NCI-H2196 (cell line): ENCODE measurements around the gene TIGD2.
A peak's percentile ranks its signal among the peaks of the same experiment; 100 is the strongest.
"Not testable (repeated sequence)": the region's sequence is repeated elsewhere in the genome, so short reads cannot be mapped to it uniquely, and the experiment has no call there.

Experiments used
- DNase-seq: peaks from one replicate; lab custom pipeline; 2025; ENCODE audit not compliant: unreplicated experiment; lab: John Stamatoyannopoulos, UW

TIGD2 gene

DNA sequence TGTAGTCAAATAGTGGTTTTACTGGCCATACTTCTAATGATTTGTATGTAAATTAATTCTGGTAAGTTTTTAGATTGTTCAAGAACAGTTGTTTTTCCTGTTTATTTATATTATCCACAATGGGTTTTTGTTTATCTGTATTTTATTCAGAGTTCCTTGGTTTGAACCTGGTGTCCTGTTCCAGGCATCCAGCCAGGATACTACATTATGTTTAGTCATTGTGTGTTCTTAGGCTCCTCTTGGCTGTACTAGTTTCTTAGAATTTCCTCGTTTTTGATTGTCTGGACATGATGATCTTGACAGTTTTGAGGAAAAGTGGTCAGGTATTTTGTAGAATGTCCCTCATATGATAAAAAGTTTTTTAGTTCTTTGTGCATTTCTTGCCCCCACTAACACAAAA, 7.8 kb downstream of the TIGD2 start:
- DNase-seq, result no peak

DNA sequence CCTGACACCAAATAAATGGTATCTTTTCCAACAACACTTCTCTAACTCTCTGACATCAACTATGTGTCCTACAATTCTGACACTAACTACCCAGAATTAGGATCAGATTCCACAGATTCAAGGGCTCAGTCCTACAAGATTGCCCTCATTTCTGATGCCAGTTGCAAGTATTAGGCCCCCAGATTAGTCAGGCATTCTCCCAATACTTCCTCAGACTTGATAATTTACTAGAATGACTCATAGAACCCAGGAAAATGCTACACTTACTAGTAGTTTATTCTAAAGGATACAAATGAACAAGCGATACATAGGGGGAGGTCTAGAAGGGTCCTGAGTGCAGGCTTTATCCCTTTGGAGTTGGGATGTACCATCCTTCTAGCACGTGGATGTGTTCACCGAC, 8.5 kb downstream of the TIGD2 start:
- no peak for DNase-seq

DNA sequence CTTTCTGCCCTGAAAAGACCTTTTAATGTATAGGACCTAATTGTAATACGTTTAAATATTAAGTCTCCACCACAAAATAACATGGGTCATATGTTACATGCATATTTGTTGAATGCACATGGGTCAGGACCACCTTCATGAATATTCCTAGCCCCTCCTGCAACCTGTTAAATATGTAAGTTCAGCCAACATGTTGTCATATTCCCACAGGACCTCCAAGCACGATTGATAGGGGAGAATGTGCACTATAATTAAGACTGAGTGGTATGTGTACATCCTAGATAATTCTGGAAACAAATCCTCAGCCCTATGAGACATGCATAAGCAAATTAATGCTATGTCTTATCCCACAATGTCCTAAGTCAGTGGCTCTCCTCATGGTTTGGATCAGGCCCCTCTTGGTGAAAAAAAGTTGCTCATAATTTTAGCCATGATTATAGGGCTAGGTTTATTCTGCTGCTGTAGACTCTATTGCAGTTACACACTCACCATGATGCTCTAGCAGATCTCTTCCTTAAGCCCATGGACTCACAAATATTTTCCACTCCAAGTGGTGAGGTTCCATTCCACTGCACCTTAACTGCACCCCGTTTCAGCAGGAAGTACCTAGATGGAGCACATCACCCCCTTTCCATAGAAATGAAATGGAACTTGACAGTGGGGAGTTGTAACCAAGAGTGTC, 10.2 kb downstream of the TIGD2 start:
- DNase-seq, result no peak

DNA sequence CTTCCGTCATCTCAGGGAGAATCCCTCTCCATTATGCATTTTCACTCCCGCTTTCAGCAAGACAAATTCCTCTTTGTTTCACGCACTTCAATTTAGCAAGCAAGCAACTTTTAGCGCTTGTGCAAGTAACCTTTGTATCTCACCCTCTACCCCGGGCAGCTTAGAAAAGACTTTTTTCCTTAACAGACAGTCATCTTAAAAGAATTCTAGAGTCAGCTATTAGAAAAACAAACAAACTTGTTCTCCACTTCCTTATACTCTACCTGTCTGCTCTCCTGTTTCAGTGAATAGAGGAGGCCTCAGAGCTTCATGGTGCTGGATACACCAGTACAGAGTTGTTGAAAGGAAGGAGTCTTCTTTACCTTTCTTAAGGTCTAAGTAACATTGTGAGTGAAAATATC, 12.1 kb downstream of the TIGD2 start:
- DNase-seq, result no peak

- DNase-seq, result no peak
Measured at GRCh38 chr4:89125901-89126782, 14.8 kb downstream of the TIGD2 start.

DNA sequence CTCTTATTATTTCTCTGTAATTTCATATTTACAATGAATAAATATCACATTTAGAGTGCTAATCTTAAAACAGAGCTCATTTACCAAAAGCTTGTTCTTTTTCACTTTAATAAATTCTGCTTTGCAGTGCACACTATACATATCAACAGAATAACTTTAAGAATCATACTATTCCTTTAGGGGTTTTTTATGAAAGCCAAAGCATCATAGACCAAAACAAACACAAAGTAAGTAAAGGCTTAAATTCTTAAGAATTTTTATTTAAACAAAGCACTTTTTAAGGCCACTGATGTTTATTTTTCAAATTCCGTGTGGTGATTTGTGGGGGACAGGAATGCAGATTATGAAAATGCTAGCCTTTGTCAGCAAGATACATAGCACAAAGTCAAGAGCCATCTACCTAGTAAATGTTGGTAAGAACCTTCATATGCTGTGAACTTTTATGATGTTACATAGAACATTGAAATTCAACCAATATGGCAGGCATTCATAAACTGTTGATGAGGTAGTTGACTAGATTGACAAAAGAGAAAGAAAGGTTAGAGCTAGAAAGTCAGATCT, 17.8 kb downstream of the TIGD2 start:
- DNase-seq, result no peak

DNA sequence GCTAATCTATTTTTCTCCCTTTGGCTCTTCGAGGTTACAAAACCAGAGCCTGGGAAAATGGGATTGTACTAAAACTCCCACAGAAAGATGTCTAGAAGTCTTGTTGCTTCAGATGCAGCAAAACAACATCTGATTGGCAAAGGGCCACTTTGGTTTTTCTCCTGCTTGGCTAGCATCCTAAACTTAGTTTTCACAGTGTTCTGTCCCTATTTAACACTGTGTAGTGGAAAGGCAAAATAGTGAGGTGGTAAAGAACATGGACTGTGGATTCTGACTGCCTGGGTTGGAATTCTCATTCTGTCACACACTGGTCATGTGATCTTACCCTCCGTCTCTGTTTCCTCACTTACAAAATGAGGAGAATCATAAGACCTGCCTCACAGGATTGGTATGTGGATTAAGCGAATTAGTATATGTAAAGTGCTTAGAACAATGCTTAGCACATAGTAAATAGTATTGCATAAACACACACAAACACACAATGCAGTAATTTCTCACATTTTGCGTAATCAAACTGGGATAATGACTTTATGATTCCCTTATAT, 23.5 kb downstream of the TIGD2 start:
- no peak for DNase-seq

DNA sequence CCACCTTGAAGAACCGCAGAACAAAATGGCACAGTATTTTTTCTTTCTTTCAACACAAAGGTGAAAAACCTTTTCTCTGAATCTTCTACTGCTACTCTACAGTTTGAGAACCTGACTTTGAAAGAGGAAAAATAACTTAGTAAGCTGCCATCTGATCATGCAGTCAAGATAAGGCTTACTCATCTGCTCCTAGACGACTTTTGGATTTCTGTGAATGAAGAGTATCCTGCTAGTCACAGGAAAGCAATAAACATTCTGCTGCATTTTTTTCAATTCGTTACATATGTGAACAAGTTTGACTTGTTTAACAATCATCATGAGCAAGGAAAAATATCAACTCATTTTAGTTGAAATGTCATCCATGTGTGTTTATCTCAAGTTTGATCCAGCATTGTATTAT, 25.2 kb downstream of the TIGD2 start:
- DNase-seq, result no peak

DNA sequence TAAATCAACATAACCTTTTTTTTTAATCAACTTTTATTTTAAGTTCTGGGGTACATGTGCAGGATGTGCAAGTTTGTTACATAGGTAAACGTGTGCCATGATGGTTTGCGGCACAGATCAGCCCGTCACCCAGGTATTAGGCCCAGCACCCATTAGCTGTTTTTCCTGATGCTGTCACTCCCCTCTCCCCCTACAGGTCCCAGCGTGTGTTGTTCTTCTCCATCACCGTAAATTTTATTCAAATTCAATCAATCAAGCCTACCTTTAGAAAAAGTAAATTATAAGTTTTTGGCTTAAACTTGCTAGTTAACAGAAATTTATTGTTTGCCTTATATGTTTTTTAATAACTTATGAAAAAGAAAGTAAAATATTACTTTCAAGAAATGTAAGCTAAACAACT, 25.9 kb downstream of the TIGD2 start:
- no peak for DNase-seq

GRCh38 chr4:89137695-89138094, 26.4 kb downstream of the TIGD2 start:
- no peak for DNase-seq

- no peak for DNase-seq
Measured at GRCh38 chr4:89140168-89140759, 28.9 kb downstream of the TIGD2 start.

- no peak for DNase-seq
Measured at GRCh38 chr4:89142691-89143669, 31.6 kb downstream of the TIGD2 start.

- DNase-seq, result not testable (repeated sequence)
Measured at GRCh38 chr4:89144652-89145051, 33.3 kb downstream of the TIGD2 start.

GRCh38 chr4:89146196-89146595, 34.9 kb downstream of the TIGD2 start:
- DNase-seq, result no peak

DNA sequence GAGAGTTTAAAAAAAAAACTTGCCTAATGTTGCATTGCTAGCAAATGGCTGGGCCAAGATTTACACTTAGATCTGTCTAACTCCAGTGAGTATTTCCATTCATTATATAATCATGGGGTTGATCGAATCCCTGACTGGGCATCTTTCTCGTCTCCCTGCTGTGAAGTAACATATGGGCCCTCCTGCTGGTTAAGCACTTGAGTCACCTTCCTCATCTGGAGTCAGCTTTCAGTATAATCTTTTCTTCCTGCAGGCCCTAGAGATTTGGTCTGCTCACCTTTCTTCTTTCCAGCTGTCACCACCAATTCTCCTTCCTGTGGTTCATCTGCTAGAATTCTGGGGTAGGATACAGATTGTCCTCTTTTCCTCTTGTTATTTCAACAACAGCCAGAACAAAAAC, 41.6 kb downstream of the TIGD2 start:
- no peak for DNase-seq

GRCh38 chr4:89156174-89156914, 45.0 kb downstream of the TIGD2 start:
- no peak for DNase-seq

DNA sequence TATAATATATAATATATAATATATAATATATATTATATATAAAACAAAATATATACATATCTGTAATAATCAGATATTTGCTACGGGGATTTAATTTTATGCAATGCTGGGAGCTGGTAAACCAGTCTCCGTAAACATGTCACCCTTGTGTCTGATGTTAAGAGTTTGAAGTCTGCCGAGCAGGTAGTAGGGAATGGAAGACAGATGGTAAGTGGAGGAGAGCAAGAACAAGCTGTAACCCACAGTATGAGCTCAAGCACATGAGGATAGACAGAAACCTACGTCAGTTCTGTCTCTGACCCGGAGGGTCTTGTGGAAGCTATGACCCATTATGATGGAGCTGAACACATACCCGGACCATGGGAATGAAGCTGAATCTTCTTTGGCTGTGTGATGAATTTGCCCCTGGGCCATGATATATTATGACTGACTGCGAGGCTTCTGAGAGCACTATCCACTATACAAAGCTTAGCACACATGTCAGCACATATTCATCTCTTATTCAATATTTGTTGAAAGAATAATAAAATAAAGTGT, 46.2 kb downstream of the TIGD2 start:
- no peak for DNase-seq

GRCh38 chr4:89158884-89159503, 47.7 kb downstream of the TIGD2 start:
- peak; percentile 17 for DNase-seq

DNA sequence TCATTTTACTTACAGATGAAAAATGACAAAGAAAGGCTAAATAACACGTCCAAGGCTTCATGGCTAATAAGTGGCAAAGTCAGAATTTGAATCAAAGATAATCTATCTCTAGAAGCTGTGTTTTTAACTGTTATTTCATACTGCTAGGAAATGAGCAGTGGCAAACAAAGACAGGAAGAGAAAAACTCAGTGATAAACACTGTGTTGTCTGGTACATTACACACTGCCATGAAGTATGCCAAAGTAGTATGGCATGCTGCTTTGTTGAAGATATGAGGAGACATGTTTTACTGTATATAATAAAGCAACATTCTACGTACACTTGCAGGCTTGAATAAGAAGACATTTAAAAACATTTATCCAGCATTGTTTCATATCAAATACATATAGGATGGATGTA, 49.5 kb downstream of the TIGD2 start:
- DNase-seq, result no peak
